NCI-H524 (cell line): ENCODE results near the gene WWTR1.
A peak's percentile ranks its signal among the peaks of the same experiment; 100 is the strongest.

ENCODE experiments used
- DNase-seq, 2 experiments: peaks; one replicate each; lab custom pipeline; 2025; lab: John Stamatoyannopoulos, UW

WWTR1 gene

DNA sequence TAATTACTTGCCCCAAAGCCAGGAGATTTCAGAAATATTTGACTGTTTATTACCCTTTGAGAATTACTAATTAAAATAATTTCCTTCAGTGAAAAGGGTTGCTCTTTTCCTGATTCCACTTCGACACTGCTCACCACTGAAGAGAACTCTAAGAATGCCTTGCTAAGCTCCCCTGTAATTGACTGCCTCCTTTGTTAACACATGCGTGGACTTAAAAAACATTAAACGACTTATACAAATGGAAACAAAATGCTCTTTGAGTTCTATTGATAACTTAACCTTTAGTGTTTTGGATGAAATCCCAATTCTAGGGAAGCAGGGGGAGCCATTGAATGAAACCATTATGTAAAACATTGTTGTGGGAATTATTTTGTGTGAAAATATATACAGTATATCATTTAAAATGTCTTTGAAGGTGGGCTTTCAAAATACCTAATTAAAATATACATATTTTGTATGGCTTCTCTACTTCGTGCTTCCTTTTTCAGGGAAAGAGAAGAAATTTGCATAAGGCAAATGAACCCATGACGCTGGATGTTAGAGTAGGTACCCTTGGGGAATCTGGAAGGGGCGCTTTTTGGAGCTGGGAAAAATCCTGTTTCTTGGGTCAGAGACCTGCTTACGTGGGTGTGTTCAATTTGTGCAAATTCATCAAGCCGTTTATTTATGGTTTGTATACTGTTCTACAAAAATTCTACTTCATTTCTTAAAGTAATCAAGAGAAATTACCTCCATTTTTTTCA lies 64.2 kb downstream of the WWTR1 start:
- no peak for DNase-seq

DNA sequence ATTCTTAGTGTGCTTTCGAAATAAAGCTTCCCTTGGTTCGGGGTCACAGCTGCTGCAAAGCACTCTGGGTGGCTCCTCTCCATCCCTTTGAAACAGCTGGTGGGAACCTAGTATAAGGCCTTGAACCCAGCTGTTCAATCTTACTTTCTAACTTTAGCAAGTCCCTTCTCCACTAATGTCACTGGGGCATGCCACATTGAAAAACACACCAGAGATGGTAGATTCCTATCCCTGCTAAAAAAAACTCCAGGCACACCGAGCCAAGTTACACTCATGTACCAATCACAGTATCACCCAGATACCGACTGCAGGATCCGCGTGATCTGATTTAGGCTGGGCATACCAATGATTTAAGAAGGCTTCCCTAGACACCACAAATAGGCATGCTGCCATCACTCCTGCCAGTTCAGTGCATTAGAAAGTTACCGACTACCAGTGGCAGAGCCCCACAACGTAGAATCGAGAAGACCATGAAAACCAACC lies 65.0 kb downstream of the WWTR1 start:
- peak in 1 of 2 experiments; percentile 18 for DNase-seq

DNA sequence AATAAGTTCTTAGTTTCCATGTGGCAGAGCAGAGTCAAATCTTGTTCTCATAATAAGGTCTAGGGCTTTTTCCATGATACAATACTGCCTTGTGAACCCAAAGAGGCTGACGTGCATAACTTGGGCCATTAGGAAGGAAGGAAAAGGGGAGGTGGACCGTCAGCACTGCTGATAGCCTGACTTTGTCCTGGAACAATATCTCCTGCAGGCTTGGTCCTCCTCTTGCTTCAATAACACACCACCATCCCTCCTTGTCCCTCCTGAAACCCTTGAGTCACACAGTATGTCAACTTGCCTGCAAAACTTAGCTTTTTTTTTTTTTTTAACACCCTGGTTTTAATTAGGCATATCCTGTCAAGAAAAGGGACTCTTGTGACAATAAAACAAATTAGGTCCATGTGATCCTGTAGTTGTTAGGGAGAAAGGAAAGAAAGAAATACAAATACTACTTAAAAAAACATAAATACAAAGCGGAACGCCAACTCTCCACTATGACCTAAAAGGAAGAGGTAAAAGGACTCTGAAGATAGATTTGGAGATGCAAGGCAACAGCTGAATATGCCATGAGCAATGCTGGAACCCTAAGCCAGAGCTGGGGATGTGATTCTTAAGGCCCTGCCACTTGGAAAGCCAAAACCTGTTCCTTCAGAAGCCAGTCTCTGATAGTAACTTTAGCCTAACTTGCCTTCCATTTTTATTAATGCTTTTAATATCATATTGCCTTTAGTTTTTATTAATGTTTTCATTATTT lies 67.0 kb downstream of the WWTR1 start:
- DNase-seq, result no peak

DNA sequence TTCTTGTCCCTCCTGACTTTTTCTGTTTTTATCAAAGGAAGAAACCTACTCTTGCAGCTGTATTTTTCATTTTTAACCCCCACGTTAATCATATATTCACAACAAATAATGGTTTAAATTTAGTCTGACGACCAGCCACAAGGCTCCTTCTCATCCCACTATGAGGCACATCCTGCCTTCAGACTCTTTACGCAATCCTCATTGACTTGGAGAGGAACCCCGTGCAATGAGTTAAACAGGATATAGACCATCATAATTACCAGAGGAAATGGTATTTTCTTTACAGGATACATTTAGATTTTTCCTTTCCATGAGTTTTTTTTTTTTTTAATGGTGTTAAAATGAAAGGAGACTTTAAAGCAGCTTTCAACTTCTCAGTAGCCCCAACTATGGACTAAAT lies 68.5 kb downstream of the WWTR1 start:
- no peak for DNase-seq

DNA sequence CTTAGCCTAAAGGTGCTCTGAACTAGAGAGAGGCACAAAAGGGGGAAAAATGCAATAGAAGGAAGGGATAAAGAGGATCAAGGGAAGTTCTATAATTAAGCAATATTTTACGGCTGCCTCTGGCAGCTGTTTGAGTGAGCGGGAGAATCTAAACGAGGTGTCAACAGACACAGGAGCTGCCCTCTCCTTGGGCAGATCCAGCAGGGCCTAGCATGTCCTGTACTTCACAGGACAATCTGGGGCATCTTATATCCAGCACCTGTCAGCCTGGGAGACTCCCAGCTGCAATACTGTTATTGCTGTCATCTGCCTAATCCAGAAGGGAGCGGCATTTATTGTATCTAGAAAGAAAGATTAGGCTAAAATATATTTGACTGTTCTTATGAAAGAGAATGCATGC lies 68.9 kb downstream of the WWTR1 start:
- peak; percentile 72 to 94 for DNase-seq

DNA sequence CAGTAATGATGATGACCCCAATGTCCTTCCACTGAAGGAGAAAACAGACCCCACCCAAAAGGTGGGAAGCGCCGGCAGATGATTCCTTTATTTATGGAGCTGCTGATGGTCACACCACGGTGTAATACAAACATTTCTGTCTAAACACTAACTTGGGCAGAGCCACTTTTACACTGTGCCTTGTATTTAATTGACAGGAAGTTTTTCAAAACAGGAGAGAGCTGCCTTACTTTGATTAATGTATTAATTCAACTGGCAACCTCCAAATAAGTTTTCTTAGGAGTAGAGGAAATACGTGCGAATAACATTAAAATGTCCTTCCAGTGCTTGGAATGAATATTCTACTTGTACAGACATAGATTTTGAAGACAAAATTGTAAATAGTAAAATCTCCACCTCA lies 70.4 kb downstream of the WWTR1 start:
- no peak for DNase-seq

DNA sequence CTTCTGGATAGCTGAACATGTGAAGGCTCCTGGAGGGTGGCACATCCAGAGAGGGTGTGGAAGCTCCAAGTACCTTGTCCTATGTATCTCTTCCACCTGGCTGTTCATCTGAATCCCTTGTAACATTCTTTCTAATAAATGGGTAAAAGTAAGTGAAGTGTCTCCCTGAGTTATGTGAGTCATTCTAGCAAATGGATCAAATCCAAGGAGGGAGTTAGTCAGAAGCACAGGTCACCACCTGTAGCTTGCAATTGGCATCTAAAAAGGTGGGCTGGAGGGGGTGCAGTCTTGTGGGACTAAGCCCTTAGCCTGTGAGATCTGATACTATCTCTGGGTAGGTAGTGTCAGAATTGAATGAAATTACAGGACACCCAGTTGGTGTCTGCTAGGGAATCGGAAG lies 71.0 kb downstream of the WWTR1 start:
- DNase-seq, result no peak

DNA sequence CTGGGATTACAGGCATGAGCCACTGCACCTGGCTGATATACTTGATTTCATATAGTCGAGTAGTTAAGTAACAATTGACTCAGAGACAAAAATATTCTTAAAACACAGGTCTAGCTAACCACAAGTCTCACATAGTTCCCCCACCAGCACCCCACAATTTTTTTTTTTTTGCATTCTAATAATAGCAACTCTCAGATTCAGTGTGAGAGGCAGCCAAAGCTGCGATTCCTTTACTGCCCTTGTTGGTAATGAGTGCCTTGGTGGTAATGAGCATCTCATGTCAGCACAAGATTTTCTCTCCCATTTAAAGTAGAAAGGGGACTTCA lies 72.5 kb downstream of the WWTR1 start:
- no peak for DNase-seq

DNA sequence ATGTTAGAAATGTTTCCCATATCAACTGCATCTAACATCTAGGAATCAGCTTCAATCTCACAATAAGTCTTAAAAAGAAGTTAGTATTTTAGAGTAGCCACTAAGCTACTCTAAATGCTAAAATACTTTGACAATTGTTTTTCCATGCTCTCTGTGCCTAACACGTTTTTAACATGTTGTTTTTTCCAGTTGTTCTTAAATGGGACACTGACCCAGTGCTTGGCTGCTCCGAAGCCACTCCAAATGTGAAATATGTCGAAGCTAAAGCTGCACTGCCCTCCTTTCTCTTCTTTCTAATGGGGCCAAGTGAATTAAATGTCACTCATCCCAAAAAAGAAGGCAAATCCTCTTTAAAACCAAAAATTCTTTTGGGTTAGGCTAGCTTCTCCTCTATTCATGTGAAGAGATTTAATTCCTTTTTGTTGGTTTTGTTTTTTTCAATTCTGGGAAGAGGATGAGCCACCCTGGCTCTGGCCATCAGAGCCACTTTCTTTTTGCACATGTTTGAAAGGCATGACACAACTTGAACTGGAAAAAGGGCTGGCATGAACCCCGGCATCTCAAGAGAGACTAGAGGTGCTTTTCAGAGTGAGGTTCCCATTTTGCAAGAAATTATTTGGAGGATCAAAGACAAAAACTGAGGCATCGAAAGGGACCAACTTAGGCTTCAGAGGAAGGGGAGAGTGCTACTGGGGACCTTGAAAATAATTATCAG lies 73.7 kb downstream of the WWTR1 start:
- no peak for DNase-seq

DNA sequence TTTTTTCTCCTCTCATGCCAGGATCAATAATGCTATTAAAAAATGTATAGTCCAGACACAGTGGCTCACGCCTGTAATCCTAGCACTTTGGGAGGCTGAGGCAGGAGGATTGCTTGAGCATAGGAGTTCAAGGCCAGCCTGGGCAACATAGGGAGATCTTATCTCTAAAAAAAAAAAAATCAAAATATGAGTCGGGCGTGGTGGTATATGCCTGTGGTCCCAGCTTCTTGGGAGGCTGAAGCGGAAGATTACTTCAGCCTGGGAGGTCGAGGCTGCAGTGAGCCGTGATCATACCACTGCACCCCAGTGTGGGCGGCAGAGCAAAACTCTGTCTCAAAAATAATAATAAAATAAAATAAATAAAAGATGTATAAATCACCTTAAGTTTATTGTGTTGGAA lies 75.4 kb downstream of the WWTR1 start:
- no peak for DNase-seq

DNA sequence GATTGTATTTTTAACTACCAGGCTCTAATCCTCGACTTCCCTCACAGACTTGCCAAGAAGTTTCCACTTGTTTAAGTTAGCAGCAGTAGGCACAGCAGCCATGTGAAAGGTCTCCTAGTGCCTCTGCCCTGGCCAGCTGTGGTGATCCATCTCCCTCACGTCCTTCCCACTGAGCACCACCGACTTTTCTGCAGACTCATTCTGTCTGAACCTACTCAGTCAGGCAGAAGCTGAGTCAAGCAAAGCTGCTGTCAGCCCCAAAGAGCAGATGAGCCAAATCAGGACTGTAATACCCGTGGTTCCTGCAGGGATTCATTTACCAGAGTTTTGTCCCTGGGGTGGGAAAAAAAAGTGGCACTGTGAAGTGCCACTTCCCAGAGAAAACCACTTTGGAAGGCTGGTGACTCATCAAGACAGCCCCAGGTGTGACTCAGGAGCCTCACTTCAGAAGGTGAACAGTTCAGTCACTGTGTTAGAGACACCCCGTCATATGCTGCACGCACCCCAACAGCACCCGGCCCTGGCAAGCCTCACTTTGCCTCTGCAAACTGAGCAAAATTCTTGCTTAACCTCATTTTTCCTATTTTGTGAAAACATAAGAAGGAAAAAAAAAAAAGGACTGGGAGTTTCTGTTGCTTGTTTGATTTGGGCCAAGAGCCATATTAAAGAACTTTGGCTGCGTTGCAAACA lies 76.0 kb downstream of the WWTR1 start:
- DNase-seq, result no peak

DNA sequence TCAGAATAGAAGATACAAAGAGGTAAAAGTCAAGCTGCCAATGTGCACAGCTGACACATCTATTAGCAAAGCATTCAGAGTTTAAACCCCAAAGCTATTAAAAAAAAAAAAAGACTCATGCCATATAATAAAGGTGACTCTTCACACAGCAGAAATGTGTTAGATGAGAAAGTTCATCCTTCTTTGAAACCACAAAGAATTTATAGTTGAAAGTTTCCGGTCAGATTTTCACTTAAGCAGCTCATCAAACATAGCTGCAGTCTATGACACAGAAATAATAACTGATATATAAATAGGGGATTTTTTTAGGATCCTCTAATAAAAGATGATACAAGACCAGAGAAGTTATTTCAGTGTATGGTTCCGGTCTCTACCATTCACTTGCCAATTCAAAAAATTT lies 76.6 kb downstream of the WWTR1 start:
- DNase-seq, result no peak

DNA sequence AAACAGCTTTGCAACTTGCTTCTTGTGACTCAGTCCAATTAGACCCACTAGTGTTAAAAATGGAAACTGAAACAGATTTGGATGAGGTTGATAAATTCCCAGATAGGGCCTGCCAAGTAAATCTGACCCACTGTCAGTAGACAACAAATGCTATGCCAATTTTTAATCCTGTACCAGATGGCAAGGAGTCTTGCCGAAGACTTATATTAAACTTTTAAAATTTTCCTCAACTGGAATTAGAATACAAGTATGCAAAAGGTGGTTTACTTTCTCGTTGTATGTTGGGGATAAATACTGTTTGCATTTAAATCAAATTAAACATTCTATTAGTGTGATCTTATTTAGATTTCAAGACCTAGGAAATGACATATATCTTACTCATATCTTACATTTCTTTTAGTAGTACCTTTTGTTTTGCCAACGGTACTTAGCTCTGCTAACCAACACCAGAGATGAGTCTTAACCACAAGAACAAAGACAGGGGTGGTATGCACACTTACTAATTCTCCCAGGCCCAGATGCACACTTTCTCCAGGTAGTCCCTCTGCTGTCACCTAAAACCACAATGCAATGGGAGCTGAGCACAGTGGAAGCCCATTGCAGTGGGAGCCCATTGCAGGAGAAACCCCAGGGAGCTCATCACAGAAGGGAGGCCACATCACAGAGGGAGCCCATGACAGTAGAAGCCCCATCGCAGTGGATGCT lies 77.8 kb downstream of the WWTR1 start:
- peak; percentile 6 for DNase-seq

DNA sequence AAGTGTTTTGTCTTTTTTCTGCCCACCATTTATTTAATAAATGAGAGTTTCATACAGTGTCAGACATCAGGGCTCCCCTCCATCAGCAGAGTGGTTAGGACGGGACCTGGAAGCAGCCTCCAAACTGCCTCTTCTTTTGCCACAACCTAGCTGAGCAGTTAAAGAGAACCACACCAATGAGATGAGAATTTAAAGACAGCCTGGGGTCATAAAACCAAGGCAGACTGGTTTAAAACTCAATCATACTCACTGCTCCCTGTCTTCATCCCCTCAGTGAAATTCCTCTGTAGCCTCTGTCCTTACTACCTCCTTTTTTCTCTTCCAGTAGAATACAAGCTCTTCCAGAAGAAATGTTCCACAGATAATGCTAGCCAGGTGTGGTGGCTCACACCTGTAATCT lies 78.7 kb downstream of the WWTR1 start:
- no peak for DNase-seq

DNA sequence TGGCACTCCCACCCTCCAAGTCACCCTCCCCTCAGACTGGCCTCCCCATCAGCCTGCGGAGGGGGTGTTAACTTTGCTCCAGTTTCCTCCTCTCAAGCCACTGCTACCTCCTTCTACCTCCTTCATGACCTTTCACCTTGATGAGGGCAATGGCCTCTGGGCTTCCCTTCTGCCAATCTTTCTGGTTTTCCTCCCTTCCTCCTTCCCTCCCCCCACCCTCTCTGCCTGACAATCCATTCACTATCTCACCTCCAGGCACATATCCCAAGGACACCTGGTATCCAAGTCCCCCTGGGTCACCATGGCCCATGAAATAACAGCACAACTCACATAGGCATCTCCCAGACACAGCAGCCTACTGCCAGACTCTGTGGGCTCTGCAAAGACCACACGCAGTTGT lies 80.0 kb downstream of the WWTR1 start:
- no peak for DNase-seq

DNA sequence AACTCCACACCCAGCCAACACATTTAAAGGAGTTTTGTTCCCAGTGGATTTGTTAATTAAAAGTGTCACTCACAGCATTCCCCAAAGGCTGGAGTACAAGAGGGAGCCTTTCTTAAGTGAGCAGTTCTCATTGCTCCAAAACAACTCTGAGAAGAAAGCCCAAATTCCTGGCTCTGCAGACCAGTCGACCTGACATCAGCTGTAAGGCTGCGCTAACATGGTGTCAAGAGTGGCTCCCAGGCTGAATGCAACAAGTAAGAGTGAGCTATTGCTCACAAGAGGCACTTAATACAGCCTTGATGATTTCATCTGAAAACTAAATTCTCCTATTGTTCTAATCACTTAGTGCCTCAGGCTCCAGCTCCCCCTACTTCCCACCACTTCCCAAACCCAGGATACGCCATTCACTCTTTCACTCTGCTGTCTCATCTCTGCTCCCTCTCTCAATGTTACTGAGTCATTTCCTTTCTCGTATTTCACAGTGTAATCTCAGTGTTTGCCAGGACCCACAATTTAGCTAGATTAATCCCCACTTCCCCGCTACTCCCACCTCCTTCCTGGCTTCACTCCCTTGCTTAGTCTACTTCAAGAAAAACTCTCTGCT lies 81.8 kb downstream of the WWTR1 start:
- no peak for DNase-seq

DNA sequence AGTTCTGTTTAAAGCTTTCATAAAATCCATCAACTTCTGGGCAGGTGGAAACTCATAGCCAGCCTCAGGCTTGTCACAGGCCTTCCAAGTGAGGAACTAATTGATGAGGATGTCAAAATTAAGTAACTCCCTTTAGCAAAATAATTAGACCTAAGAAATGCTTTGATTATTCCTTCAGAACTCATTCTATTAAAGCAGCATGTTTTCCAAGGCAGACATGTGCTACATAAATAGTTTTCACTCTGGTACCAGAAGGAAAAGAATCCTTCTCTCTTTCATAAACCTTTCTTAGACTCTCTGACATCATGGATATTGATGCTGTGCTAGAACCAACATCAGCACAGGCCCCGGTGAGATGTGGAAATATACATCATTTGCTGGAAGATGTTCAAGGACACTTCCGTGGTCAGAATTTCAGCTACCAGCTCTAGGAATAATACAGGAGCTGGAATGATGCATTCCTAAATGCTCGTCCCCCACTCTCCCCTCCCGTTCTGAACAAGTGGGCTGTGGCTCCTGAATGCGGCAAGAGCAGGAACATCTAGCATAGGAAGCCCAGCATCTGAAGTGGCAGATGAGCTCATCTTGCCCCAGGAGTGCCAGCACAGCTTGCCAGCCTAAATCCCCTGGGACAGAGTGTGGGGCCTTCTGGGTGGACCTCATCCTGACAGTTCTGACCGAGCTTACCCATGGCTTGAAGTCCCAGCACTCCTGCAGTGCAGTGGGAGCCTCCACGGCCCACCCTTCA lies 82.4 kb downstream of the WWTR1 start:
- DNase-seq, result peak; percentile 57 to 73

DNA sequence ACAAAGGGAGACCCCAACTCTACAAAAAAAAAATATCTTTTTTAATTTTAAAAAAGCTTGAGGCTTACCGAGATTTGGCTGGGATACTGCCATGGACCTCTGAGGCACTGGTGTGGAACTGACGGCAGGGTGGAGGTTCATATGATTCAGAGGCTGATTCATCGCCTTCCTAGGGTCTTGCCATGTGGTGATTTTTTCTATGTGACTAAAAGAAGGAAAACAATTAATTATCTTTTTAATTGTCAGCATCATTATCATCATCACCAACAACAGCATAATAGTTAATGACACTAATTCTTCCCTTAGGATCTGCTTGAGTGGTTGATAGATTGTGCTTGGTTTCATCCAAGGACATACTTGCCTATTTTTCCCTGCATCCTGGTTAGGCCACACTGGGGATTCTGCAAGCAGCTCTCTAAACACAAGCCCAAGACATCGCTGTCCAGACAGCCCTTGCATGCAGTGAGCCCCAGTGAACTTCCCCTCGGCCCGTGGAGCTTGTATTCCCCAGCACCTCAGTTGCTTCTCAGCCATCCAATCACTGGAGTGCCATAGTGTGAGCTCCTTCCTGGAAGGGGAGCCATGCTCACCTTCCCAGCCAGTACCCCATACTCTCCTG lies 84.9 kb downstream of the WWTR1 start:
- no peak for DNase-seq

DNA sequence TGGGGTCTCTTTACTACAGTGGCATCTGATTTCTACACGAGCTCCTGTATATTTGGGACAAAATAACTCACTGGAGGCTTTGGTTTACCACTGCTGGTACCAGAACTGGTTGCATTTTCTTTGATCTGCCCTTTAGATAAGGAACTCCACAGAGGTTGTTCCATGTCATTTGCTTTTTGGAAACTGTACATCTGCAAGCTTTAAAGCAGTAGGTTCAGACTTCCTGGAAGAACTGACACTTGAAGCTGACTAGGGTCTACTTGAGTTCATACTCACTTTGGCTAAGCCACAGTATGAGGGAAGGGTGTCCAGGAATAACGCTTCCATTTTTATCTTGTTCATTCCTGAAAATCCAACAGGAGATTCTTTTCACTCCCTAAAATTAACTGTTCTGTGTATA lies 86.4 kb downstream of the WWTR1 start:
- no peak for DNase-seq

DNA sequence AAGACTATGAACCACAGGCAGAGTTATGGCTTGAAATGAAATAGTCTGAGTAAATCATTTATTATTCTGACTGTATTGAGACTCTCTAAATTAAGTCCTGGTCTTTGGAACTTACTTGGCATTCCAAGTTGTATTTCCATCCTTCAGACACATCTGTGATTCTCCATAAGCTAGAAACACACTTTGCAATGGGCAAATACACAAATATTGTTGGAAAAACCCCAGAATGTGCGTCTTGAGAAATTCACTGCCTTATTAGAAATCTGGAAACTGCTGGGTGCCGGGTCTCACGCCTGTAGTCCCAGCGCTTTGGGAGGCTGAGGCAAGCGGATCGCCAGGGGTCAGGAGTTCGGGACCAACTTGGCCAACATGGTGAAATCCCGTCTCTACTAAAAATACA lies 87.8 kb downstream of the WWTR1 start:
- no peak for DNase-seq
